ENCODE data around the gene RALGPS1. TPM values are rescaled to one million over a fixed set of nuclear protein-coding genes. Genes with fewer than 3 reads are reported as not detected.

RALGPS1 gene
- polyA plus RNA-seq, 2 of the 4 experiments (the other 2 are of a cell fraction), result 5.0 to 7.9 TPM

DNA sequence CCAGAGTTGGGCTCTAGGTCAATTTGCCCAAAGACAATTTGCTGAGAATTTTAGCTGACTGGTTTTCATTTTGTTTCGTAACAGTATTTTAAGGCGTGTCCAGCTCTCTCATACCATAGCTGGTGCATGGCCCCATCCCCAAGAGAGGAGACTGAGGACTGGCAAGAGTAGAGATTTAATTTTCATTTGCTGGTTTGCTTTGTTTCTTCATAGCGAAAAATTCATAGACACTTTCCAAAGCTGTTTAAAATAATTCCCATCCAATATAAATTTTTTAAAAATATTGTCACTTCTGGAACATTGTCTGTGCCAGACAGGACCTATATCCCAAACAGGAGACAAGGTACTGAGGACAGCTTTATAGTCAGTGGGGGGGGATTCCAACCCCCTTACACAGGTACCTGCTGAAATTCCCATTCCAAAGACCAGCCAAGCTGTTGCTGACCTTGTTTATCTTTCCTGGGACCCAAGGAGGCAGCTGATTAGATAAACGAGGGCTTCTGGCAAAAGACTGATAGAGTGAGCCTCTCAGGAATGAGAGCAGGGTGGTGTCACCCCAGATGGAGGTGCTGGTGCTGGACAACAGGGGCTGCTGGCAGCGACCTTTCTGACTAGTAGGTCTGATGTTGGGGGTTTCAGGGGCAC lies 214.6 kb downstream of the RALGPS1 start:
- no peak overlapping the region for H3K4me2 ChIP-seq
- 75% methylated on average over 5 of the region's 5 CpGs for WGBS (ENCODE audit: missing lambda C conversion rate)
- H3K4me3 ChIP-seq, result no peak overlapping the region
- FAIRE-seq (no peak), DNase-seq (ENCODE audit: low read depth in 1 of 2, low spot score in 1 of 2) (no peak), ATAC-seq (no peak)
- H3K9me3 ChIP-seq, result no peaks in the 10 kb centered on the region
- no peak overlapping the region for H3K27ac ChIP-seq
- ChIA-PET CTCF (interaction anchor here (1.0 to 6.5 kb wide), 2 partner anchors 8 to 9 kb away, joined by 4 to 27 read pairs; partner anchors contain the start of gene ANGPTL2), POLR2A (interaction anchor here (0.6 kb wide), 1 partner anchor 82 kb away, joined by 3 read pairs; no protein-coding TSS in a partner anchor)
- peaks cover 14% of the 10 kb centered on the region for H3K4me1 ChIP-seq
- TF ChIP-seq RFX5 (IDR thresholded peaks at IDR 0.05), result no peak
- TF ChIP-seq JUN (IDR thresholded peaks at IDR 0.05), result no peak
- no peak for TF ChIP-seq SREBF2 (IDR thresholded peaks at IDR 0.05)
- TF ChIP-seq FOSB (CRISPR knock-in tag; IDR thresholded peaks at IDR 0.05), result no peak
- no peak for TF ChIP-seq HOXB13 (CRISPR knock-in tag; IDR thresholded peaks at IDR 0.05; ENCODE audit: low read depth)

DNA sequence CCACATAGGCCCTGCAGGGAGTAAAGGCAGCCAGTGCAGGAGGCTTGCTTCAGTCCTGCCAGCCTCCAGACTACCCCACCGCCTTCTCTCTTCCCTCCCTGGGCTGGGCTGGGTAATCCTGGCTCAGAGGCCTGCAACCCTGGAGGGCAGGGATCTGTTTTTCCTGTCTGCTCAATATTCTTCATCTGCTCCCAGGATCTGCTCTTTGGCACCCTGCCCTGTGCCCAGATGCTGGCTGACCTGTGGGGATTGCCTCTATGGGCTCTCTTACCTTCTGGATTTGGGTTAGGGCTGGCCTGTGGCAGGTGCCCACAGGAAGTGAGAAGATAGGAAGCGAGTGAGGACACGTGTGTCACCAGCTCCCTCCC lies 215.1 kb downstream of the RALGPS1 start:
- WGBS (ENCODE audit: missing lambda C conversion rate), result 91% methylated on average over 3 of the region's 3 CpGs
- CTCF ChIA-PET, result interaction anchor here (6.5 kb wide), 1 partner anchor 9 kb away, joined by 27 read pairs; the partner anchor contains the start of gene ANGPTL2

DNA sequence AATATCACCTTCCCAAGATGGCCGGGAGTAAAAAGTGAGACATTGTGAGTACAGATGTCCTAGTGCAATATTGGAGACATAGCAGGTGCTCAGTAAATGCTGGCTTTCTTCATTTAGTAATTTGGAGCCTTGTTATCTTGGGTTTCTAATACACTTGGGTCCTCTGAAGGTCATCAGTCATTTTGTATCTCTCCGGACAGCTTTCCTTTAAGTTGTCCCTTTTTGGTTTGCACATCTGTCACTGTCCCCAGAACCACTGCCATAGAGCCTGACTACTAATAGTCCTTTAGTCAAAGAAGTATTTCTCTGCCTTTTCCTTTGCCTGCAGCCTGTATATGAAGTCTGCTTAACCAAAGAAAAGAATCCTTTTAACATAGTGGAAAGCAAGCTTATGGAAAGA lies 215.7 kb downstream of the RALGPS1 start:
- Histone ChIP-seq H3K4me3 (no peak overlapping the region), H3K27ac (no peak overlapping the region), H3K4me2 (no peak overlapping the region), H3K9me3 (no peaks in the 10 kb centered on the region), H3K4me1 (peaks cover 14% of the 10 kb centered on the region)
- FAIRE-seq, result no peak
- TF ChIP-seq TP53 (CRISPR knock-in tag; IDR thresholded peaks at IDR 0.05), result no peak
- no peak for TF ChIP-seq ESRRA (IDR thresholded peaks at IDR 0.05; ENCODE audit: borderline replicate concordance, low read length)
- no peak for TF ChIP-seq FOSL2 (IDR thresholded peaks at IDR 0.05)
- TF ChIP-seq FOSL2 (CRISPR knock-in tag; IDR thresholded peaks at IDR 0.05), result no peak
- no peak for TF ChIP-seq CHD4 (IDR thresholded peaks at IDR 0.05; ENCODE audit: borderline replicate concordance)
- no peak for TF ChIP-seq RAD21 (conservative IDR thresholded peaks at IDR 0.05 in 1 of 2, IDR thresholded peaks at IDR 0.05 in 1 of 2)
- TF ChIP-seq HOXB13 (CRISPR knock-in tag; IDR thresholded peaks at IDR 0.05; ENCODE audit: low read depth), result no peak
- no peak for ATAC-seq
- CTCF ChIA-PET, result interaction anchor here (1.3 to 6.5 kb wide), 3 partner anchors 10 to 69 kb away, joined by 3 to 27 read pairs (median 3); partner anchors contain the start of gene ANGPTL2
- WGBS (ENCODE audit: missing lambda C conversion rate), result 82% methylated on average over 2 of the region's 2 CpGs
- POLR2A ChIA-PET, result no interaction called here
- no peak for DNase-seq (ENCODE audit: low read depth in 1 of 2, low spot score in 1 of 2)

More for the DNA sequence above, 215.1 kb downstream of the RALGPS1 start:
- no peaks in the 10 kb centered on the region for H3K9me3 ChIP-seq
- H3K4me1 ChIP-seq, result peaks cover 14% of the 10 kb centered on the region
- FAIRE-seq, result no peak
- no peak overlapping the region for H3K4me2 ChIP-seq
- DNase-seq (ENCODE audit: low read depth in 1 of 2, low spot score in 1 of 2), result no peak
- POLR2A ChIA-PET, result no interaction called here
- H3K27ac ChIP-seq, result no peak overlapping the region
- H3K4me3 ChIP-seq, result no peak overlapping the region
- ATAC-seq, result no peak
- TF ChIP-seq, protein P1, sequence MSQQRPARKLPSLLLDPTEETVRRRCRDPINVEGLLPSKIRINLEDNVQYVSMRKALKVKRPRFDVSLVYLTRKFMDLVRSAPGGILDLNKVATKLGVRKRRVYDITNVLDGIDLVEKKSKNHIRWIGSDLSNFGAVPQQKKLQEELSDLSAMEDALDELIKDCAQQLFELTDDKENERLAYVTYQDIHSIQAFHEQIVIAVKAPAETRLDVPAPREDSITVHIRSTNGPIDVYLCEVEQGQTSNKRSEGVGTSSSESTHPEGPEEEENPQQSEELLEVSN (IDR thresholded peaks at IDR 0.05; ENCODE audit: borderline replicate concordance, low read depth), result no peak
- TF ChIP-seq HEYL (CRISPR knock-in tag; IDR thresholded peaks at IDR 0.05) (no peak), HOXA7 (CRISPR knock-in tag; IDR thresholded peaks at IDR 0.05) (no peak), ZNF302 (CRISPR knock-in tag; IDR thresholded peaks at IDR 0.05) (no peak), RFX5 (IDR thresholded peaks at IDR 0.05) (no peak), NR3C1 (IDR thresholded peaks at IDR 0.05) (no peak), FOSL2 (IDR thresholded peaks at IDR 0.05) (no peak), FOSL2 (CRISPR knock-in tag; IDR thresholded peaks at IDR 0.05) (no peak), EHMT2 (IDR thresholded peaks at IDR 0.05; ENCODE audit: low read depth) (no peak), KDM1A (IDR thresholded peaks at IDR 0.05; ENCODE audit: low read depth) (no peak), SREBF2 (IDR thresholded peaks at IDR 0.05) (no peak), RAD21 (conservative IDR thresholded peaks at IDR 0.05 in 1 of 2, IDR thresholded peaks at IDR 0.05 in 1 of 2) (no peak), CHD4 (IDR thresholded peaks at IDR 0.05; ENCODE audit: borderline replicate concordance) (no peak), PHF8 (IDR thresholded peaks at IDR 0.05; ENCODE audit: borderline replicate concordance, low read depth) (no peak), JUN (IDR thresholded peaks at IDR 0.05) (no peak), CHD2 (IDR thresholded peaks at IDR 0.05; ENCODE audit: low read length, partially characterized antibody) (no peak), MAX (IDR thresholded peaks at IDR 0.05) (no peak), TP53 (CRISPR knock-in tag; IDR thresholded peaks at IDR 0.05) (no peak), MAZ (IDR thresholded peaks at IDR 0.05; ENCODE audit: borderline replicate concordance, low read depth, low read length) (no peak)

Data from A549 (cell line).